Fibroblast of skin of abdomen (primary cell): ENCODE results near the gene INTS12.

Source experiments
- DNase-seq: peaks from one replicate; pipeline ENCODE4 v3.0.0-alpha.2; 2013

The INTS12 gene

GRCh38 chr4:105679186-105679585 lies 29.3 kb downstream of the INTS12 start:
- DNase-seq: no peak

DNA sequence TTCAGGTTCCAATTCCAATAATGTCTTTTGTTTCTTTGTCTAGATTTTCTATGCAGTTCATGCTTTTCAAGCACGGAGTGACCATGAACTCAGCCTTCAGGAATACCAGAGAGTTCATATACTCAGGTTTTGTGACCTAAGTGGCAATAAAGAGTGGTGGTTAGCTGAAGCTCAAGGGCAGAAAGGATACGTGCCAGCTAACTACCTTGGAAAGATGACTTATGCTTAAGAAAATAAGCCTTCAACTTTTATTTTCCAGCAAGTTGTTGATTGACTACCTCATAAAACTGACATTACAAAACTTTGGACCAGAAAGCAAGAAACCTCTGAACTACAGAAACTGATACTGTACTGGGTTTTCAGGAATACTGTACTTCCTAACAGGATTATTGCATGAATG lies 30.8 kb downstream of the INTS12 start:
- no peak for DNase-seq

DNA sequence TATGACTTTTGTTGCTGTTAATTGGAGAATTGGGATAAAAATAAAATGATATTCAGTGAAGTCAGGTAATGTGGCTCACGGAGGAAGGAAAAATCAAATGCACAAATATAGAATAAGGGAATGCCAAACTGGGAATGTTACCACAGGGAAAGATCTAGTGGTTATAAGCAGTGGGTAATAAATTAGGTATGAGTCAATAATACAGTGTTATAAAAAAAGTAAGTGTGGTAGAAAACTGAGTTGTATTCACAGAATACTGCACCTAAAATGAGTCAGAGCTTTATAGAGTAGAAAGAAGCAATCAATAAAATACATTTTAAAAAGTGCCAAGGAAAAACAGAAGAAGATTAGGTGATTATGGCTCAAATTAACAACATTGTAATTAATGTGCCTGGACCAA lies 34.5 kb downstream of the INTS12 start:
- DNase-seq: no peak

DNA sequence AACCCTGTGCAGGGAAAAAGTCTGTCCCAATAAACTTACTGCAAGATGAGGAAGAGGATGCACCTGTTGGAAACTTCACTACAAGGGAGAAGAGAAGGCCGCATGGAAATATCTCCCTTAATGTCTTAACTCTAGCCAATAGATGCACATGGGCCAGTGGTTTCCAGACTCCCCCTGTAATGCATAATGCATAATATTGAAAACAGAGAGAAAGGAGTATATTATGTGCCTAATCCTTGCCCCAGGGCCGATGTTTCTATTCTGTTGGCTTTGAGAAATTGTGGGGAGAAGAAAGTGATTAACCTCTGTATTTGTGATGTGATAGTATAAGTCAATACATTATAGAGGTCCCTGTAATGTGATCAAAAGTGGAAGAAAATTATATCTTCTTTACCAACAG lies 37.2 kb downstream of the INTS12 start:
- DNase-seq: no peak

- no peak for DNase-seq
Measured at GRCh38 chr4:105670684-105671083, 37.8 kb downstream of the INTS12 start.

- DNase-seq: peak; percentile 14
Measured at GRCh38 chr4:105666693-105667092, 41.8 kb downstream of the INTS12 start.

- DNase-seq: no peak
Measured at GRCh38 chr4:105662935-105663675, 45.4 kb downstream of the INTS12 start.

DNA sequence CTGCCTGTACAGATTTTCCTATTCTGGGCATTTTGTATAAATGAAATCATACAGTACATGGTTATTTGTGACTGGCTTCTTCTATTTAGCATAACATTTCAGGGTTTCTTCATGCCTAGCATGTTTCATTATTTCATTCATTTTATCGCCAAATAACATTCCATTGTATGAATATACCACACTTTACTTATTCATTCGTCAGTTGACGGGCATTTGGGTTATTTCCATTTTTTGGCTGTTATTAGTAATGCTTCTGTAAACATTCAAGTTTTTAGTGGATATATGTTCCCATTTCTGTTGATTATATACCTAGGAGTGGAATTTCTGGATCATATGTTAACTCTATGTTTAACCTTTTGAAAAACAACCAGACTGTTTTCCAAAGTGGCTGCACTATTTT lies 47.5 kb downstream of the INTS12 start:
- DNase-seq: no peak

GRCh38 chr4:105659190-105659589 lies 49.3 kb downstream of the INTS12 start:
- no peak for DNase-seq

DNA sequence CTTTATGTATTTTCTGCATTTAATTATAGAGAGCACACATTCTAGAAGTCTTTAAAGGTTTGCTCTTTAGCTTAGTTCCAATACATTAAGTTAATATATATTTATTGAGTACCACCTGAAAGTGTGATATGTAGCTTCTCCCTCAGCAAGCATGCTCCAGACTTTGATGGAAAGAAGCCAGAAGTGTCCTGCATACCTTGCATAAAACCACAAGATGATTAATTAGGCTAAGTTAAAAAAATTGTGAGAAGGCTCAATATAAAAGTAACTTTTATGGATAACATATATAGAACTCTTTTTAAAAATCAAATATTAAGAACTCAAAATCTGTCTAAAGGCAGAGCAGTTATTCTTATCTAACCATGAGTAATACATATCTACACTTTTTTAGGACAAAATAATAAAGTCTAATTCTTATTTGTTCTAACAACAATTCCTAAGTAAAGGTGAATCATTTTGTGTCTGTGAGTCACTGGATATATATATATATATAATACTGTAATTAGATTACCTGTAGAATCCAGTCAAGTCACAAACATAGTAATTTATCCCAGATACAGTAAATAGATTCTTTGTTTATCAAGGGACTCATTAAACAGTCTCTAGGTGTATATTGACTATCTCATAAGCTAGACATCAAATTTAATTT lies 51.2 kb downstream of the INTS12 start:
- no peak for DNase-seq

- no peak for DNase-seq
Measured at GRCh38 chr4:105652286-105652888, 56.1 kb downstream of the INTS12 start.

- no peak for DNase-seq
Measured at GRCh38 chr4:105651884-105652283, 56.6 kb downstream of the INTS12 start.

DNA sequence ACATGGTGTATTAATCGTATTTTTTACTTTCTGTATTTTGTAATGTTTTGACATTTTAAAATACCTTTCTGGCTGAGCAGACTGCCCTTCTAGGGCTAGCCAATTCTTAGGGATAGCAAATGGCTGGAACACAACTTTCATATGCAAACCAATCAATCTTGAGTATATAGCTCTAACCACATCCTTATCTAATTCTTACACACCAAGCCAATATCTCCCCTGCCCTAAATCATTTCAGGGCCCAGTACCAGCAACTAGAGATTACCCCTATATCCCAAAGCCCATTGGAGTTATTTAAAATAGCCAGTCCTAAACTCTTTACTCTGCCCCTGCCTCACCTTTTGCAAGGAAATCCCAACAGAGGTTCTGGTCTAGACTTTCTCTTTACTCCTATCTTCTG lies 58.3 kb downstream of the INTS12 start:
- DNase-seq: no peak

DNA sequence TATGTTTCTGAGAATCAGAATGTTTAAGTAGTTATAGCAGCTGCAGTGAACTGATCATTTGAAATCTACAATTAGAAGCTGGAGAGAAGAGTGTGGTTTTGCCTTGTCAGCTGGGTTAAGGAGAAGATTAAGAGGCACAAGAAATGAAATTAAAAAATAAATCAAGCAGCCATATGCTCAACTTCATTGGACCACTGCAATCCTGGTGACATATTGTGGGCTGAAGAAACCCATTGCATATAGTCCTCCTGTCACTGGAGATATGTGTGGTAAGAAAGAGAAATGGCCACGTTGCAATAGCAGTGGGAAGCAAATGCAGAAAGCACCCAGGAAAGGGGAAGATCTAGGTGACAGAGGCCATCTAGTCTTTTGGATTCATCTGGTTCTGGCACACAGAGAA lies 63.0 kb downstream of the INTS12 start:
- DNase-seq: no peak

- DNase-seq: no peak
Measured at GRCh38 chr4:105644257-105644656, 64.2 kb downstream of the INTS12 start.

- DNase-seq: no peak
Measured at GRCh38 chr4:105641845-105642244, 66.6 kb downstream of the INTS12 start.

GRCh38 chr4:105637408-105638176 lies 70.9 kb downstream of the INTS12 start:
- DNase-seq: peak; percentile 33

DNA sequence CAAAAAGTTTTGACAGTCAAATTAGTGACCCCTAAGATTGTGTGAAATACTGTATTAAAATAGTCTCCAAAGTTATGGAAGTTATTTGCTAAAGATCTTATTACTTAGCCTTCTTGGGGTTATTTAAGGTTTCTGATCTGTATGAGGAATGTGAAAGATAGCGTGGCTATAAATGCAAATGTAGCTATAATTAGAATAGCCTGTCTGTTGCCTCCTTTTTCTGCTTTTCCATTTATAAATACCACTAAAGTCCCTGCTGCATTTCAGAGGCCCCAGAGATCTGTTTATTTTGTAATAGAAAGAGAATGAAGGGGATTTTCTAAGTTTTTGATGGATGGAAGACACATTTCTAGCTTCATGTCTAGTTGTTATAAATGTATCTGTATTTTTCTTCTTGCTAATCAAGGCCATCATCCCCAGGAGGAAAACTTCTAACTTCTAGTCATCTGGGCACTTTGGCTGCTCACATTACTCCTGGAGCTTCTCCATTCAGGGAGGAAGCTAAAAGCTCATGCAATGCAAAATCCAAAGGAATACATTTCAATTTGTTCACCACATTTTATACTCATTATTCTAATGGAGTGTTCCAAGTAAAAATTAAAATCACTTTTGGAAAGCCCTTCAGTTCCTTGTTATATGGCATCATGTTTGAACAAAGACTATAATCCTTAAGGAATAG lies 73.9 kb downstream of the INTS12 start:
- no peak for DNase-seq

DNA sequence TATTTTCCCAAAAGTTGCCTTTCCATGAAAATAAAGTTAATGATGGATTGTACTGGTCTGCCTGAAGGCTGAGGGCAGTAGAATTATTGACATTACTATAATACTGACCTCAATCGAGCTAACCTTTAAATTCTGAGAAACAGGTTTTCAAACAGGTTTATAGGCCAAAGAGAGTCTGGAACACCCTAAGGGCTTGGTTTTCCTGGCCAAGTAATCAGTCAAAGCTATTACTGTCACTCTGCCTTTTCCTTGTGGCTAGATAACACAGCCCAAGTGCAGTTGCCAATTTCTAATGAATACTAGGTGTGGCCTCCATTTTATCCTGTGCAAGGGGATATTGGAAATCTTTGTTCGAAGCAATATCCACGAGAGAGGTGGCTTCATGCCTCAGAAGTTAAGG lies 75.2 kb downstream of the INTS12 start:
- DNase-seq: no peak
